Measurements from ENCODE around the gene EOGT.

Gene EOGT

GRCh38 chr3:69013253-69014021 is at the start of gene EOGT:
Gene EOGT (minus strand): TSS chr3:69013684. CDS start chr3:69009846, 3,838 bp downstream.
- peak; percentile 44 for DNase-seq

GRCh38 chr3:69059688-69060087 is 46.2 kb upstream of the EOGT start:
- DNase-seq, result no peak

- DNase-seq, result no peak
Measured at GRCh38 chr3:69058947-69059224, 45.4 kb upstream of the EOGT start.

GRCh38 chr3:69058180-69058946 is 44.9 kb upstream of the EOGT start:
- no peak for DNase-seq

DNA sequence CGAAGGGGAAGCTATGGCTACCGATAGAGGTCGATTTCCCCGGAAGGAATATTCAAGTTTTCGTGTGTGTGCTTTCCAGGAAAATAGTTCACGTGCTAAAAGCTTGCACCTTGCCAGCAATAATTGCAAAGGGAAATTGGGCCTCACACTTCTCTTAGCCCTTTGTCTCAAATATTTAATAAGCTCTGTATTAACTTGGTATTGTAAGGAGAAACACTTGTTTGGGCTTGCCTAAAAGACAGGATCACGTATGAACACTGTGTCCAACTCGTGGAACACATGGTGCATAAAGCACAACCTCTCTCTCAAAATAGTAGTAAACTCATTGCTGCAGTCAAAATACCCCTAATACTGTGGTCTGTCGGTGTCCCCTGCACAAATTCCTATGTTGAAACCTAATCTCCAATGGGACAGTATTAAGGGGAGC is 39.0 kb upstream of the EOGT start:
- DNase-seq, result no peak

DNA sequence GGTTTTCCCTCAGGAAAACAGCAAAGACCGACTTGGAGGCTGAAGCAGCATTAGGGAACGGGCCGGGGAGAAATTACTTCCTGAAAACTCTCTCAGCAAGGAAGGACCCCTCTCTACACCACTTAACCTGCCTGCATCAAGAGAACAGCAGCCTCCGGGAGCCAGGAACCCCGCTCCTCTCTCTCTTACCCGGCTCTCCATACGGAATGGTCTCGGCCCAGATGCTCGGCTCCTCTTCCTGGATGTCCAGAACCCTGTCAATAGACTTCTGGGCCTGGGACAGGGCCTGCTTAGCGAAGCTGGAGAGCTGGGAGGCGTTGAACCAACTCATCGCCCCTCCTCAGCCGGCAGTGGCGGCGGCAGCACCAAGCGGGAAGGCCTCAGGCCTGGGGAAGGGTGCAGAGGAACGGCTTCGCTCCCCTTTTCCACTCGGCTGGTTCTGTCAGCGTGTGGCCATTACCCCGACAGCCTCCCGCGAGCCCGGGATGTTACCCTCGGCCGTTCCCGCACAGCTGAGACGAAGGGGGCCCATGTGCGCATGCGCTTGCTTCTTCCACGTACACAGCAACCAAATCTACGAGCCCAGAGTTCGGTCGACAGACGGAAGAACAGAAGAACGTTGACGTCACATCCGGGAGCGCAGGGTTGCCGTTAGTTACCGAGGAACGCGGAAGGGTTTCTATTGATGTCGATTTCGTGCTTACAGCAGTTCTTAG is 38.4 kb upstream of the EOGT start, which contains the start of gene TMF1:
TSS of gene TMF1 (minus strand) at position 578 of the 716 bp plus-strand sequence. CDS start at position 331, 247 bp downstream.
- no peak for DNase-seq

GRCh38 chr3:69048990-69049389 is 35.5 kb upstream of the EOGT start:
- no peak for DNase-seq

- no peak for DNase-seq
Measured at GRCh38 chr3:69044608-69045007, 31.1 kb upstream of the EOGT start.

- DNase-seq, result no peak
Measured at GRCh38 chr3:69033470-69033869, 20.0 kb upstream of the EOGT start.

DNA sequence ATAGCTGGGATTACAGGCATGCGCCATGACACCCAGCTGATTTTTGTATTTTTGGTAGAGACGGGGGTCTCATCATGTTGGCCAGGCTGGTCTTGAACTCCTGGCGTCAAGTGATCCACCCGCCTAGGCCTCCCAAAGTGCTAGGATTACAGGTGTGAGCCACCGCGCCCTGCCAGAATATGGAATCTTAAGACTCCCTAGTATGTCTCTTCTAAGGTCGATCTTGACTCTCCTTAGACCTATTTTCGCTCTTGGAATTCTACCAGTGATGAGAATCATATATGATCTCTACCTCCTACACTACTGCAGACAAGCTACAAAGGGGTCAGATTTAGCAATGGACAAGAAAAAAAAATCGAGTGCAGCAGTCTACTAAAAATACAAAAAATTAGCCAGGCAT is 19.3 kb upstream of the EOGT start:
- DNase-seq, result no peak

DNA sequence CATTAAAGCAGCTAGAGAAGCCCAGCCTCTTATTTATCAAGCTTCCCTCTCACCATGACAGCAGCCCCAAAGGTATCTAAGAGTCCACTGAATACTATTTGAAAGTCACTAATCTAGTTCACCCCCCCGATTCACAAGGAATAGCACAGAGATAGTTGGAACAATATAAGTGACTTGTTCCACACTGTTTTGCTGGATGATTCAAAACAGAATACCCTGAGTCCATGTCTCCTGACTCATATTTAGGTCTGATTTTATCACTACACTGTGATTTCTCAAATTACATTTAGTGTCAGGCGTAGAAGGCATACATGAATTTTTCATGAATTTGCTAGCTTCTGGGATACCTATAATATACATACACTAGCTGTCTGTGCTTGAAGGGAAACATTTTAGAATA is 18.7 kb upstream of the EOGT start:
- DNase-seq, result no peak

DNA sequence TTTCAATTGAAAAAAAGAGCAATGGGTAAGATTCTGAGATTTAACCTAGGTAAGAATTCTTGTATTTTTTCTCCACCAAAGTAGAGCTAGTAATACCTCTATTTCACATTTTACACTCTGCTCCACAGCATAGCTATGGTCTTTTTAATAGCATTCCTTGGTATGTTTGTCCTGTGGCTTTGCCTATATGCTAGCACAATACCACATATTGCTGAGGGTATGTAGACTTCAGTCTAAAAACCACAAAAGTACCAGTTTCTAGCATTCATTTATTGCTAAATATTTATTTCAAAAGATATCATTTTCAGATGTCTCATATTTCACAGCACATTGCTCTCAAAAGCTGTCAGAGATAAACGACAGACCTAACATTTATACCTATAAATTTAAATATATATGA is 18.2 kb upstream of the EOGT start:
- DNase-seq, result no peak

DNA sequence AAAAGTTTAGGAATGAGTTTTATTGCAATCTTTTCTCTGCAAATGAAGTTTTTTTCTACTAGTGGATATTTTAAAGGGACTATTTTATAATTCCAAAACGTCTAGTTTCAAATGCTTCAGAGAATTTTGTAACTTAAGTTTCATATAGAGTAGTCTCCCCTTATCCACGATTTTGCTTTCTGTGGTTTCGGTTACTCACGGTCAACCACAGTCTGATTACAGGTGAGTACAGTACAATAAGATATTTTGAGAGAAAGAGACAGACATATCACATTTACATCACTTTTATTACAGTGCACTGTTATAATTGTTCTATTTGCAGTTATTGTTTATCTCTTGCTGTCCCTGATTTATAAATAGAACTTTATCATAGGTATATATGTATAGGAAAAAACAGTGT is 7.4 kb upstream of the EOGT start:
- DNase-seq, result no peak

- DNase-seq, result no peak
Measured at GRCh38 chr3:69020424-69020823, 6.9 kb upstream of the EOGT start.

DNA sequence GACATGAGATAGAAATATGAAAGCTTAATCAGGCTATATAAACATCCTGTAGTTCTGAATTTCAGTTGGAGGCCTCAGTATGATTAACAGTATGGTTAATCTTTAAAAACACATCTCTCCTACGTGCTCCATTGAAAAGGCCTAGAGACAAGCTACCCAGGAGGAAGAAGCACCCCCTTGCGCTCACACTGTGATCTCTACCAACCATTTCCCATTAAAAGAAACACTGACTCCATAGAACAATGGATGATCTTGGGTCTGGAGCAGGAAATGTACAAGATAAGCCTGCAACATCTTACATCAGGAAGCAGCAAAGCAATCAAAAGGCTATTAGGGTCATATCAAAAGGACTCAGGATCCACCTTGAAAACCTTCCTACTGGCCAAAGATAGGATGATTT is 3.4 kb upstream of the EOGT start:
- DNase-seq, result no peak

DNA sequence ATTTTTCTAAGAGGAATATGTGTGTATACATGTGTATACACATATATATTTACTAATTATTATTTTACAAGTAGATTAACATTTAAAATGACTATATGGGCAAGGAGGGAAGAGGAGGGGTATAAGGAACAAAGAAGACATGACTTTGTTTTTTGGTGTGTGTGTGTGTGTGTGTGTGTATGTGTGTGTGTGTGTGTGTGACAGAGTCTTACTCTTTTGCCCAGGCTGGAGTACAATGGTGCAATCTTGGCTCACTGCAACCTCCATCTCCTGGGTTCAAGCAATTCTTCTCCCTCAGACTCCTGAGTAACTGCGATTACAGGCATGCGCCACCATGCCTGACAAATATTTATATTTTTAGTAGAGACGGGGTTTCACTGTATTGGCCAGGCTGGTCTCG is 2.6 kb upstream of the EOGT start:
- DNase-seq, result no peak

GRCh38 chr3:69014022-69014580 is 617 bp upstream of the EOGT start:
- no peak for DNase-seq

DNA sequence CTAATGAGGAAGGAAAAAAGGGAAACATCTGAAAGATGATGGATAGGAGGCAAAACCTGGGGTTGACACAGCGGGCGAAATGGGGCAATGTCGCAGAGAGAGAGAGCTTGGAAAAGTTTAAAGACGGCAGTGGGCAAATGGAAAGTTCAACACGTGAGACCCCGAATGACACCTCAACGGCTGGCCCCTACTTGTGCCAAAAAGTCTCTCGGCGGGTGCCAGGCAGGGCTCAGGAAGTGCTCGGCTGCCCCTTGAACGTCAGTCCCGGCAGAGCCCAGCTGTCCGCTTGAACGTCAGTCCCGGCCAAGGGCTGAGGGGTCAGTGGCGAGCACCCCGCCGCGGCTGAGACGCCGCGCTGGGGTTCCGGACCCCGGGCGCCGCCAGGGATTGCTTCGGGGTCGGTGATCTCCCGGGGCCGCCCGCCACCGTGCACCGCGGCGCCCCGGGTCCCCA is 658 bp downstream of the EOGT start:
- no peak for DNase-seq

GRCh38 chr3:69012100-69012799 is 1.2 kb downstream of the EOGT start:
- DNase-seq, result no peak

DNA sequence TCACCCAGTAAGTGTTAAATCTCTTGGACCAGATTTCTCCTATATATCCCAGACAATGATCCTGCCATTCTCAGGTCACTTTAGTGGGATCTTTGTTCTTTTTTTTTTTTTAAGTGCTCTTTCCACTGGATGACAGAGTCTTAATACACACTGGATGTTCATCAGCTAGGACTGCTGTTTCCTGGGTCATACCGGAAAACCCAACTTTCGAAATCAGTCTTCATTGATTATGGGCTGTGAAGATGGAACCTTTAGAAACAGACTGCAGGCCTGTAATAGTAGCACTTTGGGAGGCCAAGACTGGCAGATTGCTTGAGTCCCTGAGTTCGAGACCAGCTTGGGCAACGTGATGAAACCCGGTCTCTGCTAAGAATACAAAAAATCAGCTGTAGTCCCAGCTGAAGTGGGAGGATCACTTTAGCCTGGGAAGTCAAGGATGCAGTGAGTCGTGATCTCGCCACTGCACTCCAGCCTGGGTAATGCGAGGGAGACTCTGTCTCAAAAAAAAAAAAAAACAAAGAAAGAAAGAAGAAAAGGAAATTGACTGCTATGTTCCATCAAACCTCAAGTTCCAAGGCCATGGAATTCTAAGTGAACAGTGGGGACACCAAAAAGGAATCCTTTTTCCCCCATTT is 2.3 kb downstream of the EOGT start:
- DNase-seq, result no peak

GRCh38 chr3:69009559-69010410 is 3.7 kb downstream of the EOGT start:
- DNase-seq, result no peak

Measured in NCI-H1436 (cell line).